Heart right ventricle (tissue), 16 donors: Measurements from ENCODE around the gene POLR1H. TPM values are rescaled to one million over a fixed set of nuclear protein-coding genes. Genes with fewer than 3 reads are reported as not detected.

Source experiments
- ATAC-seq, 8 donors: fragments of 200-7000 bp; cut with Tn5 transposase; one replicate each; pipeline ENCODE4 v1.9.1; 2020; ENCODE audit warnings: mild to moderate bottlenecking in 8 of 8, moderate library complexity in 8 of 8, moderate number of reproducible peaks in 1 of 8
- DNase-seq, 2 donors: peaks; one replicate each; pipeline ENCODE4 v3.0.0-alpha.2; 2020
- H3K27ac ChIP-seq, 10 donors: fragments of 200-600 bp; sonication (generic) in 2 of 10; one replicate each; pipeline versions ENCODE4 v1.5.0 to v1.8.0; 2020 to 2022; ENCODE audit warnings: mild to moderate bottlenecking in 3 of 10
- H3K27me3 ChIP-seq, 7 donors: fragments of 200-600 bp; one replicate each; pipeline ENCODE4 v1.8.0; 2021 to 2022; ENCODE audit warnings: mild to moderate bottlenecking in 2 of 7
- H3K36me3 ChIP-seq, 9 donors: fragments of 200-600 bp; sonication (generic) in 1 of 9; one replicate each; pipeline versions ENCODE4 v1.5.0 to v1.8.0; 2020 to 2022; ENCODE audit warnings: mild to moderate bottlenecking in 2 of 9
- H3K4me1 ChIP-seq, 9 donors: fragments of 200-600 bp; sonication (generic) in 1 of 9; one replicate each; pipeline versions ENCODE4 v1.5.0 to v1.8.0; 2020 to 2022; ENCODE audit warnings: mild to moderate bottlenecking in 4 of 9
- H3K4me3 ChIP-seq, 10 donors: fragments of 200-600 bp; sonication (generic) in 2 of 10; one replicate each; pipeline versions ENCODE4 v1.5.0 to v1.8.0; 2020 to 2022; ENCODE audit warnings: mild to moderate bottlenecking in 7 of 10, moderate library complexity in 2 of 10
- H3K9me3 ChIP-seq, 11 donors: fragments of 200-600 bp in 10 of 11; sonication (generic) in 2 of 11; one replicate each; pipeline versions ENCODE4 v1.5.0 to v1.8.0; 2013 to 2022; ENCODE audit warnings: mild to moderate bottlenecking in 2 of 11, control low read depth in 1 of 11, moderate library complexity in 1 of 11
- CTCF ChIP-seq, 9 donors: fragments of 200-600 bp; sonication (generic) in 2 of 9; IDR thresholded peaks; one replicate each; pipeline versions ENCODE4 v1.5.0 to v1.8.0; 2021 to 2022; ENCODE audit warnings: antibody characterized with exemption in 9 of 9, mild to moderate bottlenecking in 5 of 9, moderate library complexity in 1 of 9
- WGBS, 2 donors: extraction: QIAGEN DNeasy Blood & Tissue Kit; methylation state at CpG; one replicate each; pipeline ENCODE4 v1.1.7; 2013; ENCODE audit warnings: inconsistent platforms in 1 of 2; 5-methylcytosine and 5-hydroxymethylcytosine counted together
- intact Hi-C, 10 donors: fragments of 100-400 bp; cut with DNase I; formaldehyde crosslinking; loops; one replicate each; pipeline versions ENCODE4 v1.11.1 to v1.14.2; 2022
- long read RNA-seq, 3 donors: library from polyadenylated mRNA; unstranded; transcript quantifications; one replicate each; pipeline ENCODE4 v2.0.0, GENCODE V29; 2020 to 2021
- polyA plus RNA-seq, 2 donors: library from polyadenylated mRNA; stranded (reverse); fragments of 200-250 nt; gene quantifications; one replicate each; pipeline ENCODE4 v1.2.3, GENCODE V29; 2013
- total RNA-seq, 10 donors: library from RNA; stranded (reverse); fragmentation: NEBNext Ultra II Directional in 3 of 10; extraction: Animal tissue kit (Norgen Biotek cat#: 25700) in 3 of 10; gene quantifications; one replicate each; pipeline versions ENCODE4 v1.2.1 to v1.2.4, GENCODE V29; 2021 to 2023
- donor health status: Arrhythmogenic right ventricular cardiomyopathy.
- donor health status: ischemic (EF 13 %, LVEDD 7.1; RV severe dilation, severe dysfunction).
- donor health status: healthy with polysubstance abuse.
- donor health status: DM: no; HTN: yes; CAD: no.
- donor health status: DM: no; HTN: no; CAD: no.
- donor health status: ischemic (EF 25% LVEDD 6.9; RV normal size, moderate dysfunction).
- donor health status: ischemic (EF 25% LVEDD 5.7; RV mildly dilated, moderate dysfunction).
- donor health status: healthy.
- donor health status: DM: yes; HTN: yes; CAD: no.
- donor health status: Ischemic cardiomyopathy.
- donor health status: ischemic (EF 35%, LVEDD 5.7; RV mildly dilated, moderate dysfunction).
- donor health status: nonischemic (EF 11% LVEDD 7.7; RV severe dilation, severe dysfunction).
- donor health status: DM: yes; HTN: yes; CAD: no.
- donor health status: PGD.
- donor health status: ischemic (EF 29% LVEDD 5.4; RV normal size, mild dysfunction).
- donor health status: nonischemic (EF 23%, LVEDD 6.1; RV moderate dilation, normal function).

POLR1H gene
- total RNA-seq (10 to 100 TPM; 11.5 to 21.8 (median 14.7) TPM), polyA plus RNA-seq (10 to 100 TPM; 17.2 to 45.2 TPM)
- long read RNA-seq, donor 1, partial matches to known transcripts, result 0 of 10 reads
- long read RNA-seq, donor 1, other reads (novel, unspliced or antisense), result 2 of 10 reads
- long read RNA-seq, donor 2, partial matches to known transcripts, result 3 of 10 reads
- long read RNA-seq, donor 2, other reads (novel, unspliced or antisense), result 1 of 10 reads
- long read RNA-seq, donor 3, partial matches to known transcripts, result 0 of 4 reads
- long read RNA-seq, donor 3, other reads (novel, unspliced or antisense), result 1 of 4 reads

- DNase-seq (peak; percentile 89 to 95), ATAC-seq (peak; percentile 97 to 99 (median 99))
- intact Hi-C loops, result loop anchor here in 1 of 10 donors (2.0 kb wide), 1 partner anchor 84 kb away; no protein-coding TSS in a partner anchor
- no peaks in the 10 kb centered on the region for H3K9me3 ChIP-seq
- H3K4me3 ChIP-seq, result peak within 1 kb of the TSS; percentile 66 to 94 (median 82)
- H3K4me1 ChIP-seq, result peaks cover 8 to 47% (median 37%) of the 10 kb centered on the region in 9 donors
- H3K36me3 ChIP-seq, result peaks cover 0 to 51% (median 7%) of the 10 kb centered on the region in 9 donors
- H3K27me3 ChIP-seq, result no peaks in the 10 kb centered on the region
- peak in 2 of 9 donors; percentile 4 to 29 for TF ChIP-seq CTCF (IDR thresholded peaks at IDR 0.05)
- 0% methylated on average over 48 of the region's 48 CpGs for WGBS, 2 donors
- H3K27ac ChIP-seq, result peak within 1 kb of the TSS; percentile 43 to 95 (median 92)
Observed at GRCh38 chr6:30061092-30061857, at the start of gene POLR1H. Gene POLR1H (plus strand): TSS chr6:30061265. CDS start chr6:30061525, 260 bp downstream.

GRCh38 chr6:30013291-30013922 is 47.7 kb upstream of the POLR1H start:
- no peak overlapping the region for H3K4me3 ChIP-seq
- intact Hi-C loops, result loop anchor here in 9 of 10 donors (1.0 to 10.0 kb wide), 4 partner anchors 121 to 309 kb away; partner anchors contain the start of gene TRIM40 (in 1 of the 9)
- TF ChIP-seq CTCF (IDR thresholded peaks at IDR 0.05), result peak; percentile 76 to 98 (median 91)
- DNase-seq, result peak; percentile 42 to 69
- H3K36me3 ChIP-seq, result peaks cover 0 to 6% (median 0%) of the 10 kb centered on the region in 9 donors
- no peaks in the 10 kb centered on the region for H3K9me3 ChIP-seq
- peaks cover 0 to 10% (median 0%) of the 10 kb centered on the region in 7 donors for H3K27me3 ChIP-seq
- peak in 7 of 8 donors; percentile 65 to 83 (median 71) for ATAC-seq
- WGBS, 2 donors, result 55 to 64% methylated on average over 13 of the region's 13 CpGs
- no peaks in the 10 kb centered on the region for H3K4me1 ChIP-seq
- no peak overlapping the region for H3K27ac ChIP-seq

- no peak for TF ChIP-seq CTCF (IDR thresholded peaks at IDR 0.05)
- Histone ChIP-seq H3K4me1 (no peaks in the 10 kb centered on the region), H3K4me3 (no peak overlapping the region), H3K36me3 (peaks cover 0 to 35% (median 0%) of the 10 kb centered on the region in 9 donors), H3K27me3 (no peaks in the 10 kb centered on the region), H3K27ac (no peak overlapping the region), H3K9me3 (no peaks in the 10 kb centered on the region)
- WGBS, 2 donors, result 94% methylated on average over 2 of the region's 2 CpGs
- intact Hi-C loops, result loop anchor here in 2 of 10 donors (10.0 kb wide), 2 partner anchors 115 to 315 kb away; partner anchors contain the start of gene TRIM40 (in 1 of the 2)
- ATAC-seq (no peak), DNase-seq (no peak)
Observed at GRCh38 chr6:30019819-30020218, 41.2 kb upstream of the POLR1H start.

- DNase-seq (no peak), ATAC-seq (no peak)
- no peak for TF ChIP-seq CTCF (IDR thresholded peaks at IDR 0.05)
- 79 to 91% methylated on average over 1 of the region's 1 CpG for WGBS, 2 donors
- Histone ChIP-seq H3K4me3 (no peak overlapping the region), H3K9me3 (no peaks in the 10 kb centered on the region), H3K27ac (no peak overlapping the region), H3K36me3 (peaks cover 0 to 35% (median 0%) of the 10 kb centered on the region in 9 donors), H3K27me3 (no peaks in the 10 kb centered on the region), H3K4me1 (no peaks in the 10 kb centered on the region)
- intact Hi-C loops, result no loop called here
Observed at GRCh38 chr6:30020626-30021025, 40.4 kb upstream of the POLR1H start.
